Measurements from ENCODE around the gene IDE.
"Not testable (repeated sequence)": the region's sequence is repeated elsewhere in the genome, so short reads cannot be mapped to it uniquely, and the experiment has no call there.

IDE gene

GRCh38 chr10:92413519-92413918, 160.4 kb downstream of the IDE start:
- no peak for DNase-seq

- DNase-seq, result no peak
Observed at GRCh38 chr10:92413011-92413410, 160.9 kb downstream of the IDE start.

DNA sequence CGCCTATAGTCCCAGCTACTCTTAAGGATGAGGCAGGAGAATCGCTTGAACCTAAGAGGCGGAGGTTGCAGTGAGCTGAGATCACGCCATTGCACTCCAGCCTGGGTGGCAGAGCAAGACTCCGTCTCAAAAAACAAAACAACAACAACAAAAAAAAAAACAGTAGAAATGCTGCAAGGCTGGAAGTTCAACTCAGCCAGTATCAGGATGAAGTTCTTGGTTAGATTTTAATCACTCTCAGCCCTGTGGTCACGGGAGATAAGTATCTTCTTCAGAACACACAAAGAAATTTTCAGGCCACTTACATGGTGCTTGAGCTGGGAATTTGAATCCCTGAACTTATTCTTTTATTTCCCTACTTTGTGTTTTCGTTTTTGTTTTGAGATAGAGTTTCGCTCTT, 162.5 kb downstream of the IDE start:
- DNase-seq, result no peak

DNA sequence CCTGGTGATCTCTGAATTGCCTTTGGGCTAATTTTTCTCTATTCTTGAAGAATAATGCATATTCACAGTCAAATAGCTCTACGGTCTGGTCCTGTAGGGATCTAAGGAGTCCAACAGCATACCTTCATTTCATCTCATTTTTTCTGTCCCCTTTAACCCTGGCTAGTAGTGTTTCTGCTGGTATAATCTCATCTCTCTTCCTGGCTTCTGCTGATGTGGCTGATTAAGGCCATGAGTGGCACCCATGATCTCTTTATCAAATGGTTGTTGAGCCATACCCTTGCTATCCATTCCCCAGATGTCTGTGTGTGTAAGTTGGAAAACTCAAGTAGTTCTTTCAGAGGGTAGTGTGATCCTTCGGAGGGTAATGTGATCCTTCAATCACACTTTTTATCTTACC, 163.4 kb downstream of the IDE start:
- DNase-seq, result no peak

GRCh38 chr10:92408017-92408361, 165.9 kb downstream of the IDE start:
- no peak for DNase-seq

- no peak for DNase-seq
Observed at GRCh38 chr10:92407305-92408016, 166.4 kb downstream of the IDE start.

- no peak for DNase-seq
Observed at GRCh38 chr10:92405419-92405924, 168.4 kb downstream of the IDE start.

GRCh38 chr10:92404612-92405418, 169.1 kb downstream of the IDE start:
- no peak for DNase-seq

- not testable (repeated sequence) for DNase-seq
Observed at GRCh38 chr10:92402234-92402633, 171.7 kb downstream of the IDE start.

All from NCI-H187 (cell line).